ENCODE measurements around the gene IFT122.

The IFT122 gene

GRCh38 chr3:129561619-129562248 is 121.7 kb downstream of the IFT122 start:
- peak overlapping the region; percentile 68 for H3K9ac ChIP-seq (ENCODE audit: insufficient read length, low read depth)
- no peaks in the 10 kb centered on the region for H3K27me3 ChIP-seq (ENCODE audit: insufficient read depth, insufficient read length)
- DNase-seq (ENCODE audit: low read depth, low spot score), result no peak
- peaks cover 40% of the 10 kb centered on the region for H3K4me1 ChIP-seq (ENCODE audit: insufficient read depth, insufficient read length)
- H3K9me3 ChIP-seq (ENCODE audit: insufficient read depth, low read length), result no peaks in the 10 kb centered on the region
- TF ChIP-seq SUZ12 (IDR thresholded peaks at IDR 0.05; ENCODE audit: extremely low read depth, insufficient read depth, insufficient read length), result no peak
- no peak for TF ChIP-seq YY1 (IDR thresholded peaks at IDR 0.05; ENCODE audit: insufficient read depth, insufficient read length)
- TF ChIP-seq ZNF274 (IDR thresholded peaks at IDR 0.05; ENCODE audit: low read depth, low read length), result no peak
- peaks cover 97% of the 10 kb centered on the region for H3K36me3 ChIP-seq (ENCODE audit: insufficient read depth, insufficient read length, low read length)
- no peak overlapping the region for H3K4me3 ChIP-seq (ENCODE audit: insufficient read length, low read depth)

GRCh38 chr3:129562803-129563202 is 122.8 kb downstream of the IFT122 start:
- Histone ChIP-seq H3K4me1 (ENCODE audit: insufficient read depth, insufficient read length) (peaks cover 36% of the 10 kb centered on the region), H3K9me3 (ENCODE audit: insufficient read depth, low read length) (no peaks in the 10 kb centered on the region), H3K9ac (ENCODE audit: insufficient read length, low read depth) (no peak overlapping the region), H3K36me3 (ENCODE audit: insufficient read depth, insufficient read length, low read length) (peaks cover 97% of the 10 kb centered on the region), H3K4me3 (ENCODE audit: insufficient read length, low read depth) (no peak overlapping the region), H3K27me3 (ENCODE audit: insufficient read depth, insufficient read length) (no peaks in the 10 kb centered on the region)
- DNase-seq (ENCODE audit: low read depth, low spot score), result no peak
- TF ChIP-seq YY1 (IDR thresholded peaks at IDR 0.05; ENCODE audit: insufficient read depth, insufficient read length), result no peak
- no peak for TF ChIP-seq ZNF274 (IDR thresholded peaks at IDR 0.05; ENCODE audit: low read depth, low read length)
- no peak for TF ChIP-seq SUZ12 (IDR thresholded peaks at IDR 0.05; ENCODE audit: extremely low read depth, insufficient read depth, insufficient read length)

- H3K4me3 ChIP-seq (ENCODE audit: insufficient read length, low read depth), result no peak overlapping the region
- no peak overlapping the region for H3K9ac ChIP-seq (ENCODE audit: insufficient read length, low read depth)
- no peak for DNase-seq (ENCODE audit: low read depth, low spot score)
- H3K36me3 ChIP-seq (ENCODE audit: insufficient read depth, insufficient read length, low read length), result peaks cover 97% of the 10 kb centered on the region
- TF ChIP-seq SUZ12 (IDR thresholded peaks at IDR 0.05; ENCODE audit: extremely low read depth, insufficient read depth, insufficient read length) (no peak), ZNF274 (IDR thresholded peaks at IDR 0.05; ENCODE audit: low read depth, low read length) (no peak)
- H3K9me3 ChIP-seq (ENCODE audit: insufficient read depth, low read length), result no peaks in the 10 kb centered on the region
- no peaks in the 10 kb centered on the region for H3K27me3 ChIP-seq (ENCODE audit: insufficient read depth, insufficient read length)
- peaks cover 31% of the 10 kb centered on the region for H3K4me1 ChIP-seq (ENCODE audit: insufficient read depth, insufficient read length)
Observed at GRCh38 chr3:129563332-129563731, 123.3 kb downstream of the IFT122 start.

GRCh38 chr3:129563850-129564535 is 124.0 kb downstream of the IFT122 start:
- H3K36me3 ChIP-seq (ENCODE audit: insufficient read depth, insufficient read length, low read length), result peaks cover 97% of the 10 kb centered on the region
- H3K9ac ChIP-seq (ENCODE audit: insufficient read length, low read depth), result no peak overlapping the region
- no peaks in the 10 kb centered on the region for H3K9me3 ChIP-seq (ENCODE audit: insufficient read depth, low read length)
- H3K4me1 ChIP-seq (ENCODE audit: insufficient read depth, insufficient read length), result peaks cover 25% of the 10 kb centered on the region
- no peak overlapping the region for H3K4me3 ChIP-seq (ENCODE audit: insufficient read length, low read depth)
- no peaks in the 10 kb centered on the region for H3K27me3 ChIP-seq (ENCODE audit: insufficient read depth, insufficient read length)
- TF ChIP-seq ZNF274 (IDR thresholded peaks at IDR 0.05; ENCODE audit: low read depth, low read length) (no peak), YY1 (IDR thresholded peaks at IDR 0.05; ENCODE audit: insufficient read depth, insufficient read length) (no peak), SUZ12 (IDR thresholded peaks at IDR 0.05; ENCODE audit: extremely low read depth, insufficient read depth, insufficient read length) (no peak)
- DNase-seq (ENCODE audit: low read depth, low spot score), result no peak

GRCh38 chr3:129564981-129565644 is 125.1 kb downstream of the IFT122 start:
- TF ChIP-seq SUZ12 (IDR thresholded peaks at IDR 0.05; ENCODE audit: extremely low read depth, insufficient read depth, insufficient read length) (no peak), ZNF274 (IDR thresholded peaks at IDR 0.05; ENCODE audit: low read depth, low read length) (no peak), YY1 (IDR thresholded peaks at IDR 0.05; ENCODE audit: insufficient read depth, insufficient read length) (no peak)
- no peaks in the 10 kb centered on the region for H3K27me3 ChIP-seq (ENCODE audit: insufficient read depth, insufficient read length)
- H3K9ac ChIP-seq (ENCODE audit: insufficient read length, low read depth), result peak overlapping the region; percentile 7
- no peak overlapping the region for H3K4me3 ChIP-seq (ENCODE audit: insufficient read length, low read depth)
- H3K9me3 ChIP-seq (ENCODE audit: insufficient read depth, low read length), result no peaks in the 10 kb centered on the region
- peaks cover 18% of the 10 kb centered on the region for H3K4me1 ChIP-seq (ENCODE audit: insufficient read depth, insufficient read length)
- DNase-seq (ENCODE audit: low read depth, low spot score), result no peak
- peaks cover 97% of the 10 kb centered on the region for H3K36me3 ChIP-seq (ENCODE audit: insufficient read depth, insufficient read length, low read length)

GRCh38 chr3:129565902-129566301 is 125.9 kb downstream of the IFT122 start:
- no peak overlapping the region for H3K4me3 ChIP-seq (ENCODE audit: insufficient read length, low read depth)
- H3K9me3 ChIP-seq (ENCODE audit: insufficient read depth, low read length), result no peaks in the 10 kb centered on the region
- no peak for DNase-seq (ENCODE audit: low read depth, low spot score)
- H3K4me1 ChIP-seq (ENCODE audit: insufficient read depth, insufficient read length), result peaks cover 16% of the 10 kb centered on the region
- H3K9ac ChIP-seq (ENCODE audit: insufficient read length, low read depth), result no peak overlapping the region
- H3K27me3 ChIP-seq (ENCODE audit: insufficient read depth, insufficient read length), result no peaks in the 10 kb centered on the region
- TF ChIP-seq SUZ12 (IDR thresholded peaks at IDR 0.05; ENCODE audit: extremely low read depth, insufficient read depth, insufficient read length), result no peak
- TF ChIP-seq ZNF274 (IDR thresholded peaks at IDR 0.05; ENCODE audit: low read depth, low read length), result no peak
- TF ChIP-seq YY1 (IDR thresholded peaks at IDR 0.05; ENCODE audit: insufficient read depth, insufficient read length), result no peak
- H3K36me3 ChIP-seq (ENCODE audit: insufficient read depth, insufficient read length, low read length), result peaks cover 99% of the 10 kb centered on the region

GRCh38 chr3:129567176-129567705 is 127.2 kb downstream of the IFT122 start:
- TF ChIP-seq ZNF274 (IDR thresholded peaks at IDR 0.05; ENCODE audit: low read depth, low read length) (no peak), YY1 (IDR thresholded peaks at IDR 0.05; ENCODE audit: insufficient read depth, insufficient read length) (no peak), SUZ12 (IDR thresholded peaks at IDR 0.05; ENCODE audit: extremely low read depth, insufficient read depth, insufficient read length) (no peak)
- Histone ChIP-seq H3K4me3 (ENCODE audit: insufficient read length, low read depth) (no peak overlapping the region), H3K27me3 (ENCODE audit: insufficient read depth, insufficient read length) (no peaks in the 10 kb centered on the region), H3K9ac (ENCODE audit: insufficient read length, low read depth) (no peak overlapping the region), H3K36me3 (ENCODE audit: insufficient read depth, insufficient read length, low read length) (peaks cover 100% of the 10 kb centered on the region), H3K9me3 (ENCODE audit: insufficient read depth, low read length) (no peaks in the 10 kb centered on the region), H3K4me1 (ENCODE audit: insufficient read depth, insufficient read length) (peaks cover 6% of the 10 kb centered on the region)
- DNase-seq (ENCODE audit: low read depth, low spot score), result no peak

Data from NT2/D1 (cell line).